Activated CD8-positive, alpha-beta memory T cell treated with anti-CD3 and anti-CD28 coated beads for 24 hours (primary cell): ENCODE measurements around the gene PIK3C2B.
A peak's percentile ranks its signal among the peaks of the same experiment; 100 is the strongest.
"Not testable (repeated sequence)": the region's sequence is repeated elsewhere in the genome, so short reads cannot be mapped to it uniquely, and the experiment has no call there.

ENCODE experiments used
- DNase-seq: peaks from one replicate; pipeline ENCODE4 v3.0.0-alpha.2; 2020

Gene PIK3C2B

DNA sequence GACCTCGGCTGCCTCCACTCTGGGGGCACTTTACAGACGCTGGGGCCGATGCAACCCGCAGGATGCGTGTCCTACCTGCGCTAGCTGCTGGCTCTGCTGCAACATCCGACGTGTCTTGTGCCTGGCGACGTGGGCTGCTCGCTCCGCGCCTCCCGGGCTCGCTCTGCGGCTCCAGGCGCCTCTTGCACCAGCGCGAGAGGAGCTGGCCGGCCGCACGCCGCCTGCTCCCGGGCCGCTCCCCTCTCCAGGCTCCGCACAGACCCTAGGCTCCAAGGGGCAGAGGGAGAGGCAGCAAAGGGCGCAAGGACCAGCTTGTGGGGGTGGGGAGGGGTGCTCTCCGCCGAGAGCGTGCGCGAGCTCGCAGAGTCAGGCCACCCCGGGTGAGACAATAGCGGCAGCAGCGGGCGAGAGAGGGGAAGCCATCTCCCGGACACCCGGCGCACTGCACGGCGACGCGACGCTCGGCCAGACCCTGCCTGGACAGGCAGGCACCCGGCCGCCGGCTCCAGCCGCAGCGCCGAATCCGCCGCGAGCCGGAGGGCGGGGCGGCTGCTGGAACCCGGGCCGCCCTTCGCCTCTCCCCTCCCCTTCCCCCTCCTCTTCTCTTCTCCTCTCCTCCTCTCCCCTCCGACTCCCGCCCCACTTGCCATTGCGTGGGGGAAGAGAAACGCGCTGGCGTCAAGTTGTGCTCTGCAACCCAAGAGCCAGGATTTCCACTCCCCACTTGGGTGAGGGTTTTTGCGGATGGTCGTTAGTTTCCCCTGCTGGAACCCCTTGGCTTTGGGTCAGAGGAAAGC is at the start of gene PIK3C2B:
Gene PIK3C2B (minus strand): TSS at position 525 of the 797 bp plus-strand sequence. CDS start 25,003 bp downstream, outside the sequence.
- DNase-seq, result peak; percentile 89

DNA sequence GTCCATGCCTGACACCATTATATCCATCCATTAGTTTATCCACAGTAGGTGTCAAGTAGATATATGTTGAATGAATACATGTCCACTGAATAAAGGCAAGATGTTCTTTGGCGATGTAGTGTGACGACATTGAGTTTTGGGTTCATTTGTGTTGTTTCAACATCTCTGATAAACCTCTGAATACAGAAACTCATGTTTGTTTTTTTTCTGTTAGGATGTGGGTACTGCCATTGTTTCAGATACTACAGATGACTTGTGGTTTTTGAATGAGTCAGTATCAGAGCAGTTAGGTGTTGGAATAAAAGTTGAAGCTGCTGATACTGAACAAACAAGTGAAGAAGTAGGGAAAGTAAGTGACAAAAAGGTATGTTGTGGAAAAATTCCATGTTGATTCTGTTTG is 49.7 kb upstream of the PIK3C2B start:
- no peak for DNase-seq

- DNase-seq, result no peak
Observed at GRCh38 chr1:204541626-204542025, 47.0 kb upstream of the PIK3C2B start.

- no peak for DNase-seq
Observed at GRCh38 chr1:204532832-204533231, 38.2 kb upstream of the PIK3C2B start.

GRCh38 chr1:204530932-204531331 is 36.3 kb upstream of the PIK3C2B start:
- no peak for DNase-seq

DNA sequence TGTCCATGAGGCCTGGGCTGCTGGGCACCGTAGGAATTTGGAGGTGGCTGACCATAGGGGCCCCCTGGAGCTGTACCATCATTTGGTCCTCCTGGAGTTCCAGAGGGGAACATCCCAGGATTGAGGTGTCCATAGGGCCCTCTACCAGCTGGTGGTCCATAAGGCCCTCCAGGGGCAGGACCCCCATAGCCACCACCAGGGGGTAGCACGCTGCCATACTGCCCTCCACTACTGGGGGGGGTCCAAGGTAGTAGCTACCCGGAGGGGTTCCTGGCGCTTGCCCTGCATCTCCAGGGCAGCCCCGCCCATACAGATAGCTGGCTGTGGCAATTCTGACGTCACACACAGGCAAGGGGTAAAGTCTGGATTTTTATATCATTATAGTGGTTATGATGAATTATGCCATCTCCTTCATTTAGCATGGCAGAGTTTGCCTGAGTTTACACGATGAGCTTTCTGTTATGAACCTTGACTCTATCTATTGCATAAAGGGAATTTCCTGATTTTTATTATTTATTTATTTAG is 34.8 kb upstream of the PIK3C2B start:
- no peak for DNase-seq

DNA sequence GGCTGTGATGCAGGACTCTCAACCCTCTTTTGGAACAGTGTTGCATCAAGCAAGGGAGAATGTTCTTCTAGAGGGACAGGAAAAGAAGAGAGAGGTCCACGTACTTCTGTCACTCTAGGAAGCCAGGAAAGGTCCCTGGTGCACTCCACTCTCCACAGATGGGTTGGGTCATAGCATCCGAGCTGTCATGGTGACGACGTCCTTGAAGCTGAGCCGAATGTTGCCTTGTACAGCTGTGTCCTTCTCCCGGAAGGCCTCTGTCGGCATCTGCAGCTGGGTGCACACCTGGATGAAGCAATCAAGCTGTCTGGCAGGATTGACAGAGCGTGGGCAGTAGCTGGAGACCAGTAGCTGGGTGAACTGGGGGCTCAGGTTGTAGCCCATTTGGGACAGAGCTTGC is 34.1 kb upstream of the PIK3C2B start:
- DNase-seq, result no peak

DNA sequence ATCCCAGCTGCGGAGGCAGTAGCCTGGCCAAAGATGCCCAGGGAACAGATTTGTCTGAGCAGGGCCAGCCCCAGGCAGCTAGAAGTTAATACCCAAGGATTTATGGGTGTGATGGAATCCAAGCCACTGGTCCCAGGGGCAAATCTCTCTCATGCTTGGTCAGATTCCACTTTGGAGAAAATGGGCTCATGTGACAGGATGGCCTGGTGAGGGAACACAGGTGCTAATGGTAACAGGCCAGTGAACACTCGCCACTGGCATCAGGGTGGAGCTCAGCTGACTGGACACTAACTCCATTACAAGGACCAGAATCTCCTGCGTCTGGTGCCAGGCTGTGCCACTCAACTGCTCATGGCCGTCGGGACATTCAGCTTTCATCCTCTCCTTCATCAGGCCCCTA is 33.6 kb upstream of the PIK3C2B start:
- no peak for DNase-seq

- no peak for DNase-seq
Observed at GRCh38 chr1:204524986-204525385, 30.4 kb upstream of the PIK3C2B start.

- no peak for DNase-seq
Observed at GRCh38 chr1:204523605-204524215, 29.1 kb upstream of the PIK3C2B start.

DNA sequence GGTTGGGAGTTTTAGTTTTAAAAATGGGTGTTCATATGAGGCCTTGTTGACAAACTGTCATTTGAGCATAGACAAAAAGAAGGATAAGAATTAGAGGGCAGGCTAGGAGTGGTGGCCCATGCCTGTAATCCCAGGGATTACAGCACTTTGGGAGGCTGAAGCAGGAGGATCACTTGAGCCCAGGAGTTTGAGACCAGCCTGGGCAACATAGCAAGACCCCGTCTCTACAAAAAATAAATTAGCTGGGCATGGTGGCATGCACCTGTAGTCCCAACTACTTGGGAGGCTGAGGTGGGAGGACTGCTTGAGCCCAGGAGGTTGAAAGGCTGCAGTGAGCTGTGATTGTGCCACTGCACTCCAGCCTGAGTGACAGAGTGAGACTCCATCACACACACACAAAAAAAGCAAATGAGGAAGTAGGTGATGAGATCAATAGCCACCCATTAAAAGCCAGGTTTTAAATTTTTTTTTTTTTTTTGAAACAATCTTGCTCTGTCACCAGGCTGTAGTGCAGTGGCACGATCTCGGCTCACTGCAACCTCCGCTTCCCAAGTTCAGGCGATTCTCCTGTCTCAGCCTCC is 27.4 kb upstream of the PIK3C2B start:
- not testable (repeated sequence) for DNase-seq

DNA sequence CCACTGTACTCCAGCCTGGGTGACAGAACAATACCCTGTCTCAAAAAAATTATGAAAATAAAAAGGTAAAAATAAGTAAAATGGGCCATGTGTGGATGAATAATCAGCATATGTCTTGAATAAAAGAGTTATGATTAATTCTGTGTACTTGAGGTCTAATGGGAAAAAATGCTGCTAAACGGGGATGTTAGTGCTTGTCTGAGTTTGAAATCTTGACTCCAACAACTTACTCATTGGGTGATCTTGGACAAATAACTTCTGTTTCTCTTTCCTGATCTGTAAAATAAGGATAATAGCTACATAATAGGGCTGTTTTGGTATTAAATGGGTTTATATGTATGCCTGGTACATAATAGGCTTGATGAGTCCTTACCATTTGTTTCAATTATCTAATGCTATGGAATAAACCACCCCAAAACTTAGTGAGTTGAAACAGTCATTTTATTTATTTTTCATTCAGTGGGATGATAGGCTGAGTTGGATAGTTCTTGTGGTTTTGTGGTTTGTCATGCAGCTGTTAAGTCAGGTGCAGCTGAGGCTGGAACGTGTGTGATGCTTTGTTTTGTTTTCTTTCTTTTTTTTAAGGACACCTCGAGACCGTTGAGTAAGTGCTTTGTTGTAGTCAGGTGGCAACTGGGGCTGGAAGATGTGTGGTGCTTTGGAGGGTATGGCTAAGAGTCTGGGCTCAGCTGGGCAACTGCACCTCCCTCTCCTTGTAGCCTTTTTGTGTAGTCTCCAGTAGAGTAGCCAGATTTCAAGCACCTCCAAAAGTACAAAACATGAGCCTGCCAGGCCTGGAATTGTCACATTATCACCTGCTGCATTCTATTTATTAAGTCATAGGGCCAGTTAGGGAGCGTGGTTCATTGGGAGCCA is 26.5 kb upstream of the PIK3C2B start:
- no peak for DNase-seq

GRCh38 chr1:204517382-204517781 is 22.8 kb upstream of the PIK3C2B start:
- peak; percentile 72 for DNase-seq

DNA sequence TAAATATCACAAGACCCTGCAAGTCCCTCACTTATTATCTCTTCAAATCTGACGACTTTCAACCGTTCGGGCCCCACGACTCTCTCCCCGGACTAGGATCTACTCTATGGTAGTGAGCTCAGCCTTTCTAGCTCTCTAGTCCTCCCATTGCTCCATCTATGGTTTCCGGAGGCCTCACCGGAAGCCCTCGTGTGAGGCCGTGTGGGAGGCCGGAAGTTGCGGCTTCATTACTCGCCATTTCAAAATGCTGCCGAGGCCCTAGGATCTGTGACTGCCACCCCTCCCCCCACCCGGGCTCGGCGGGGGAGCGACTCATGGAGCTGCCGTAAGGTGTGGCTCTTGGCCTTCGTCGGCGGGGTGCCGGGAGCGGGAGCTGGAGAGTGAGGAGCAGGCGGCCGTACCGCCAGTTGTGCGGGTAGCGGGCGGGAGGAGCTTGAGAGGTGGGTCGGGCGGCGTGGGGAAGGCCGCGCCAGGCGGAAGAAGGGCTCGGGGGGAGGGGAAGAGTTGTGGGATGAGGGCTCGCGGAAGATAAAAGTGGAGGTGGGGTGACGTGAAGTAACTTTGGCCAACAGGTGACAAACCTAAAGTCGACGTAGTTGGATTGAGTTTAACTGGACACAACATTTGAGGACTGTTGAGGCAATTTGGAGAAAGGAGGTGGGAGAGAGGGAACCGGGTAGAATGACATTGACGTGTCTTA is 21.7 kb upstream of the PIK3C2B start, which contains the start of gene MDM4:
Gene MDM4 (plus strand): TSS at position 227 of the 700 bp plus-strand sequence. CDS start 9,113 bp downstream, outside the sequence.
- DNase-seq, result peak; percentile 97

DNA sequence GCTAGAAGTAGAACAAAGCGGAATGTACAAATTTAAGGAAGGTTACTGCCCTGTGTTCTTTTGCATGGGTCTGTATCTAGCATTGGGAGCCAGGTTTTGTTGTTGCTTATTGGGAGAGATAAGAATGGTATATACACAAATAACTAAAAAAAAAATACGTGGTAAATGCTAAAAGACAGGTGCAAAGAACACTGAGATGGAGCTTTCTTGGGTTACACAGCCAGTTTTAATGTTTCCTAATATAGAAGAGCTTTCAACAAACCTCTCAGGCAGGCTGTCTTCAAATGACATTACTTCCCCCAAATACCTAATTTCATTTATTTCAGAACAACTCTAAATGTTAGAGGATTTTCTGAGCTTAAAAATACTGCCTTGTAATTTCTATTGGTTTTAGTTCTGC is 20.2 kb upstream of the PIK3C2B start:
- no peak for DNase-seq

DNA sequence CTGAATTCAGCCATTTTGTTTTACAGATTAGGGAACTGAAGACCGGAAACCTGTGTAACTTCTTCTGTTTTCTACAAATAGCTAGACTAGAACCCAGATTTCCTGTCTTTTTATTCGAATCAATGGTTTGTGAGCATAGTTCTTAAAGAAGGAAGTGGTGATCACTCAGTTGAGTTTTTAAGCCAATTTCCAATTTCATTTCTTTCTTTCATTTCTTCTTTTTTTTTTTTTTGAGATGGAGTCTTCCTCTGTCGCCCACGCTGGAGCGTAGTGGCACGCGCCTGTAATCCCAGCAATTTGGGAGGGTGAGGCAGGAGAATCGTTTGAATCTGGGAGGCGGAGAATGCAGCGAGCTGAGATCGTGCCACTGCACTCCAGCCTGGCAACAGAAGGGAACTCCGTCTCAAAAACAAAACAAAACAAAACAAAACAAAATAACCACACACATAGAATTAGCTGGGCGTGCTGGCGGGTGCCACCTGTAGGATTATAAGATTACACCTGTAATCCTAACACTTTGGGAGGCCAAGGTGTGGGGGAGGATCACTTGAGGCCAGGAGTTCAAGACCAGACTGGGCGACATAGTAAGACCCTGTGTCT is 18.6 kb upstream of the PIK3C2B start:
- DNase-seq, result peak; percentile 76

DNA sequence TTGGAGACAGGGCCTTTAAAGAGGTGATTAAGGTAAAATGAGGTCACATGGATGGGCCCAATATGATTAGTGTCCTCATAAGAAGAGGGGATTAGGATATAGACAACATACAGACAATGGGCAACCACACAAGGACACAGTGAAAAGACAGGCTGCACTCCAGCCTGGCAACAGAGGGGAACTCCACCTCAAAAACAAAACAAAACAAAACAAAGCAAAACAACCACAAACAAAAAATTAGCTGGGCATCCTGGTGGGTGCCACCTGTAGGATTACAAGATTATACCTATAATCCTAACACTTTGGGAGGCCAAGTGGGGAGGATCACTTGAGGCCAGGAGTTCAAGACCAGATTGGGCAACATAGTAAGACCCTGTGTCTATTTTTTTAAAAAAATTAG is 16.8 kb upstream of the PIK3C2B start:
- peak; percentile 11 for DNase-seq

GRCh38 chr1:204509186-204509635 is 14.6 kb upstream of the PIK3C2B start:
- DNase-seq, result no peak

GRCh38 chr1:204507317-204508105 is 12.9 kb upstream of the PIK3C2B start:
- DNase-seq, result peak; percentile 77

- peak; percentile 98 for DNase-seq
Observed at GRCh38 chr1:204506969-204507316, 12.3 kb upstream of the PIK3C2B start.
